PFSK-1 (cell line): Measurements from ENCODE around the gene EGFL7.

ENCODE experiments used
- POLR2AphosphoS5 ChIP-seq: IDR thresholded peaks from 2 replicates; pipeline ENCODE4 v1.6.1; 2012; ENCODE audit warnings: low read depth, mild to moderate bottlenecking, control low read depth, low read length, moderate library complexity
- SIN3A ChIP-seq: IDR thresholded peaks from 2 replicates; pipeline ENCODE4 v1.6.1; 2012; ENCODE audit warnings: mild to moderate bottlenecking, low read length, moderate library complexity, borderline replicate concordance; ENCODE audit not compliant: insufficient read depth
- TAF1 ChIP-seq: IDR thresholded peaks from 2 replicates; pipeline ENCODE4 v1.6.1; 2012; ENCODE audit warnings: low read length, control low read depth, borderline replicate concordance; ENCODE audit not compliant: insufficient read depth

- TF ChIP-seq POLR2AphosphoS5, result no peak
- TF ChIP-seq TAF1, result no peak
- no peak for TF ChIP-seq SIN3A
Measured at GRCh38 chr9:136690806-136691261, 28.1 kb downstream of the EGFL7 start.
